ENCODE results near the gene KCNH6.

- TF ChIP-seq GATA2 (IDR thresholded peaks at IDR 0.05; ENCODE audit: low read depth, low read length) = no peak
- no peak for TF ChIP-seq GATA3 (IDR thresholded peaks at IDR 0.05; ENCODE audit: low read depth, low read length)
Measured at GRCh38 chr17:63568563-63568962, 45.4 kb downstream of the KCNH6 start.
